HTERT RPE-1 (cell line): ENCODE measurements around the gene TRIM3.

Experiments
- in situ Hi-C: fragments of 300-500 bp; cut with MboI; formaldehyde crosslinking; loops from 4 replicates; pipeline ENCODE4 v1.14.3; 2020; ENCODE audit warnings: low sequenced_read_pairs

Gene TRIM3

GRCh38 chr11:6404342-6405051 lies 69.2 kb downstream of the TRIM3 start:
- in situ Hi-C loops, result no loop called here

- in situ Hi-C loops, result no loop called here
These were observed 70.2 kb downstream of the TRIM3 start for GRCh38 chr11:6403539-6403938.

- in situ Hi-C loops, result no loop called here
These were observed 71.2 kb downstream of the TRIM3 start for GRCh38 chr11:6402561-6402981.

- in situ Hi-C loops, result no loop called here
These were observed 71.7 kb downstream of the TRIM3 start for GRCh38 chr11:6402061-6402470.

- in situ Hi-C loops, result no loop called here
These were observed 72.3 kb downstream of the TRIM3 start for GRCh38 chr11:6401464-6401863.

GRCh38 chr11:6400431-6401345 lies 73.1 kb downstream of the TRIM3 start:
- in situ Hi-C loops, result no loop called here
